HepG2 (cell line): ENCODE measurements around the gene VARS1. TPM values are rescaled to one million over a fixed set of nuclear protein-coding genes. Genes with fewer than 3 reads are reported as not detected.

Source experiments
- ATAC-seq: fragments of 200-7000 bp; cut with Tn5 transposase; 3 replicates; pipeline ENCODE4 v1.9.1; 2020; ENCODE audit warnings: mild to moderate bottlenecking, moderate library complexity
- BruUV-seq: library from RNA; stranded (reverse); fragments of 400-500 nt; replicated peaks from 2 replicates; lab custom pipeline; 2021; lab: Mats Ljungman, UMichigan
- CTCF ChIA-PET: fragments of 300-600 bp; formaldehyde crosslinking; extraction: SDS; loops from one replicate; lab custom pipeline; 2021; ENCODE audit warnings: low total read pairs, inconsistent platforms, low intra/inter-chr PET ratio; lab: Yijun Ruan, JAX
- POLR2A ChIA-PET: fragments of 350-600 bp; sonication (Branson Sonifier 250); formaldehyde crosslinking; loops from one replicate; lab custom pipeline; 2020; ENCODE audit warnings: antibody characterized with exemption, inconsistent platforms; lab: Yijun Ruan, JAX
- DNase-seq: peaks from one replicate; pipeline ENCODE4 v3.0.0-alpha.2; 2015; ENCODE audit warnings: low spot score
- FAIRE-seq: peaks from 3 replicates; lab custom pipeline; 2011; peaks lifted over from hg19 to GRCh38; lab: Jason Lieb, UNC
- H2AFZ ChIP-seq: one replicate; pipeline ENCODE4 v1.6.1; 2011; ENCODE audit warnings: low read length, inconsistent platforms
- H3K27ac ChIP-seq: fragments of 300-600 bp; 3 replicates; pipeline ENCODE4 v1.8.0; 2011; ENCODE audit warnings: mixed run types, mild to moderate bottlenecking, mixed read lengths, low read length, inconsistent platforms; ENCODE audit not compliant: insufficient read depth; ENCODE audit errors: extremely low read length
- H3K27me3 ChIP-seq, 2 experiments: fragments of 200-600 bp in 1 of 2; 2 replicates in 1 of 2; 3 replicates in 1 of 2; pipeline versions ENCODE4 v1.6.0 to v1.8.0; 2011; ENCODE audit warnings: low read length in 2 of 2, mild to moderate bottlenecking in 2 of 2, moderate library complexity in 2 of 2, inconsistent platforms in 1 of 2; ENCODE audit not compliant: insufficient read depth in 2 of 2, control insufficient read depth in 1 of 2
- H3K36me3 ChIP-seq, 2 experiments: fragments of 200-600 bp in 1 of 2; replicated peaks in 1 of 2; 2 replicates in 1 of 2; 3 replicates in 1 of 2; pipeline versions ENCODE4 v1.5.1 to v1.8.0; 2011; ENCODE audit warnings: low read length in 2 of 2, inconsistent platforms in 1 of 2; ENCODE audit not compliant: insufficient read depth in 2 of 2, control insufficient read depth in 1 of 2
- H3K4me1 ChIP-seq: 2 replicates; pipeline ENCODE4 v1.5.1; 2012; ENCODE audit warnings: low read length, inconsistent platforms; ENCODE audit not compliant: insufficient read depth
- H3K4me2 ChIP-seq: 2 replicates; pipeline ENCODE4 v1.6.0; 2011; ENCODE audit warnings: low read depth, low read length, inconsistent platforms
- H3K4me3 ChIP-seq, 3 experiments: fragments of 200-600 bp in 1 of 3; sonication (generic), shearing (Covaris generic) in 1 of 3; replicated peaks in 1 of 3; 2 replicates each; pipeline ENCODE4 v1.5.1; 2011 to 2016; ENCODE audit warnings: low read length in 3 of 3, inconsistent platforms in 2 of 3, low read depth in 2 of 3, mild to moderate bottlenecking in 2 of 3, control low read depth in 1 of 3, mixed read lengths in 1 of 3; ENCODE audit not compliant: insufficient read depth in 1 of 3
- H3K79me2 ChIP-seq: one replicate; pipeline ENCODE4 v1.6.1; 2011; ENCODE audit warnings: low read length, inconsistent platforms; ENCODE audit not compliant: insufficient read depth
- H3K9ac ChIP-seq: 2 replicates; pipeline ENCODE4 v1.6.0; 2011; ENCODE audit warnings: mild to moderate bottlenecking, low read depth, low read length, inconsistent platforms; ENCODE audit not compliant: insufficient read depth
- H3K9me3 ChIP-seq: 2 replicates; pipeline ENCODE4 v1.5.1; 2012; ENCODE audit warnings: mild to moderate bottlenecking, low read length
- H4K20me1 ChIP-seq: 2 replicates; pipeline ENCODE4 v1.6.0; 2011; ENCODE audit warnings: inconsistent platforms, mild to moderate bottlenecking, low read length, moderate library complexity; ENCODE audit not compliant: insufficient read depth
- AKAP8 ChIP-seq: sonication (generic); formaldehyde crosslinking; IDR thresholded peaks from 2 replicates; pipeline ENCODE4 v1.5.1; 2020; ENCODE audit warnings: mild to moderate bottlenecking, missing genetic modification reagents
- BRCA1 ChIP-seq: sonication (generic); formaldehyde crosslinking; IDR thresholded peaks from 2 replicates; pipeline ENCODE4 v1.4.0; 2020; ENCODE audit warnings: missing genetic modification reagents
- PRMT3 ChIP-seq: sonication (generic); formaldehyde crosslinking; IDR thresholded peaks from 2 replicates; pipeline ENCODE4 v1.8.1; 2022; ENCODE audit warnings: low read depth, mild to moderate bottlenecking, moderate library complexity, missing genetic modification reagents, borderline replicate concordance
- RFX3 ChIP-seq: IDR thresholded peaks from 2 replicates; pipeline ENCODE4 v1.6.1; 2016; ENCODE audit warnings: missing biosample characterization, missing genetic modification reagents
- ZNF768 ChIP-seq: sonication (generic); formaldehyde crosslinking; IDR thresholded peaks from 2 replicates; pipeline ENCODE4 v1.4.0; 2020; ENCODE audit warnings: missing genetic modification reagents
- ZNF776 ChIP-seq: sonication (generic); formaldehyde crosslinking; IDR thresholded peaks from 2 replicates; pipeline ENCODE4 v1.4.0; 2020; ENCODE audit warnings: mild to moderate bottlenecking, missing genetic modification reagents
- ZSCAN9 ChIP-seq: IDR thresholded peaks from 2 replicates; pipeline ENCODE4 v1.6.1; 2016; ENCODE audit warnings: borderline replicate concordance
- WGBS: methylation state at CpG from one replicate; pipeline ENCODE4 v1.1.6; 2017; ENCODE audit warnings: low lambda C conversion rate; 5-methylcytosine and 5-hydroxymethylcytosine counted together
- in situ Hi-C: cut with HindIII; loops from 2 replicates; pipeline ENCODE4 v1.10.0; 2017; ENCODE audit warnings: low pct_unique_long_range_greater_than_20kb; ENCODE audit not compliant: extremely low pct_ligation_motif_present
- intact Hi-C: fragments of 100-400 bp; cut with micrococcal nuclease; formaldehyde crosslinking; loops from one replicate; pipeline ENCODE4 v1.10.0; 2022; ENCODE audit not compliant: unreplicated experiment
- polyA plus RNA-seq, 8 experiments: library from polyadenylated mRNA; depleted of rRNA in 3 of 8; stranded (reverse) in 7 of 8; unstranded in 1 of 8; fragments of >200 nt; fragmentation: Illumina TruSeq in 4 of 8; extraction: Trizol in 4 of 8; gene quantifications; 2 replicates each; pipeline versions ENCODE4 v1.2.1 to v1.2.3, GENCODE V29; 2011 to 2016; ENCODE audit warnings: low read depth in 4 of 8, missing spikeins in 1 of 8, mixed read lengths in 1 of 8; ENCODE audit not compliant: insufficient read depth in 1 of 8
- total RNA-seq, 5 experiments: library from RNA; depleted of rRNA; stranded (reverse); fragments of >200 nt; fragmentation: Illumina TruSeq; extraction: Trizol; gene quantifications; 2 replicates each; pipeline ENCODE4 v1.2.3, GENCODE V29; 2016; ENCODE audit warnings: low read depth in 1 of 5
- TF ChIP-seq, protein P1 (sequence below): sonication (generic); formaldehyde crosslinking; IDR thresholded peaks from 2 replicates; pipeline ENCODE4 v1.5.0; 2020; ENCODE audit warnings: missing genetic modification reagents, mild to moderate bottlenecking, borderline replicate concordance
- TF ChIP-seq, protein P2 (sequence below): sonication (generic); formaldehyde crosslinking; IDR thresholded peaks from 2 replicates; pipeline ENCODE4 v1.4.0; 2020; ENCODE audit warnings: missing genetic modification reagents

VARS1 gene
- total and polyA plus RNA-seq, 2 of the 13 experiments (the other 11 are each of a cell fraction or from before 2014, with no cell fraction given): 14.7 to 56.1 TPM

DNA sequence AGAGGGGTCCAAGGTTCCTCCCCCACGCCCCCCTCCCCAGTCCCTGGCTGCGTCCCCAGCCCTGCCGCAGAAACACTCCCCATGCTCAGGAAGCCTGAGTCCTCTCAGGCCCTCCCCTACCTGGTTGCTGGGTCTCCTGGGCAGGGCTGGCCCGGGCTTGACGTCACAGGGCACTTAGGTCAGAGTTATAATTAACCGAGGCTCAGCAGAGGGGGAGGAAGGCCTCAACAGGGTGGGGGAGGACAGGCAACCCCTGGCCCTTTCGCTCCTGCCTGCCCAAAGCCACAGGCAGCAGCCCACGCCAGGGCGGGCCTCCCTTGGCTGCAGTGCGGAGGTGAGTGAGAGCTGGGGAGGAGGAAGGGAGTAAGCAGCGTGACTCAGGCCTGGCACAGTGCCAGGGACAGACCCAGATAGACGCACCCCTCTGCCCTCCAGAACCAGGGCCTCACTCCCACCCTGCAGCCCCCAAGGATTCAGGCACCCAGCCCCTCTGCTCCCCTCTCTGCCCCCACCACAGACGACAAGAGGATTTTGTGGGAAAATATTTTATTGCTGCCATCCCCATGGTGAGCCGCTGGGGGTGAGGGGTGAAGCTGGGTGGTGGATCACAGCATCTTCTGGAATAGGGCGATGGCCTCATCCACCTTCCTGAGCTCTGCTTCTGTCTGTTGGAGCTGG is 18.4 kb downstream of the VARS1 start, which contains the start of gene VWA7 (continued):
- TF ChIP-seq ZNF776 (CRISPR knock-in tag) (no peak), BRCA1 (CRISPR knock-in tag) (no peak)
- TF ChIP-seq, protein P1, sequence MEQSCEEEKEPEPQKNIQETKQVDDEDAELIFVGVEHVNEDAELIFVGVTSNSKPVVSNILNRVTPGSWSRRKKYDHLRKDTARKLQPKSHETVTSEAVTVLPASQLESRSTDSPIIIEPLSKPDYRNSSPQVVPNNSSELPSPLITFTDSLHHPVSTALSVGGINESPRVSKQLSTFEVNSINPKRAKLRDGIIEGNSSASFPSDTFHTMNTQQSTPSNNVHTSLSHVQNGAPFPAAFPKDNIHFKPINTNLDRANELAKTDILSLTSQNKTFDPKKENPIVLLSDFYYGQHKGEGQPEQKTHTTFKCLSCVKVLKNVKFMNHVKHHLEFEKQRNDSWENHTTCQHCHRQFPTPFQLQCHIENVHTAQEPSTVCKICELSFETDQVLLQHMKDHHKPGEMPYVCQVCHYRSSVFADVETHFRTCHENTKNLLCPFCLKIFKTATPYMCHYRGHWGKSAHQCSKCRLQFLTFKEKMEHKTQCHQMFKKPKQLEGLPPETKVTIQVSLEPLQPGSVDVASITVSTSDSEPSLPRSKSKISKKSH (CRISPR knock-in tag): no peak

DNA sequence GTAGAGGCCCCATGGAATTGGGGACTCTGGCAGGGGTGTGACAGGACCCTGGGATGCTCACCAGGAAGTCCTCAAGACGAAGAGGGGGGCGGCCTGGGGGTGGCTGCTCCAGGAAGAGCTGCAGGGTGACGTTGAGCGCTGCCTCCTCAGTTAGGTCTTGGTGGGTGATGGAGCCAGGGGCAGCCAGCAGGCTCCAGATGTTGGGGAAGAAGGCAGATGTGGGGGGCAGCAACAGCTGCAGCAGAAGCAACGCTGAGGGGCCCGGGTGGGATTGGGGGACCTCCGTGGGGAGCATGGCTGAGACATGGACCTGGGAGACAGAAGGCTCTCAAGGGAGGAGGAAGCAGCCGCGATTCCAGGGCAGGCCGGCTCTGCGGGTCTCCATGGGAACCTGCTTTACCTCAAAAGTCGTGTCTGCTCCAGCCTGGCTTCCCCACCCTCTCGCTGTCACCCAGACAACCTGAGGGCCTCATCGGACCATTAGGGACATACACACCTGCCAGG is 19.0 kb downstream of the VARS1 start:
- FAIRE-seq (no peak), ATAC-seq (peak; percentile 18), DNase-seq (no peak)
- Histone ChIP-seq H3K27ac (peak overlapping the region; percentile 70), H3K9ac (peak overlapping the region; percentile 62), H3K4me2 (peak overlapping the region; percentile 88), H3K27me3 (no peaks in the 10 kb centered on the region), H3K9me3 (no peaks in the 10 kb centered on the region), H3K79me2 (no peaks in the 10 kb centered on the region), H3K4me1 (peaks cover 57% of the 10 kb centered on the region), H4K20me1 (no peaks in the 10 kb centered on the region), H3K4me3 (peak overlapping the region; percentile 45 to 72 (median 48)), H2AFZ (no peak overlapping the region), H3K36me3 (peaks cover 19 to 21% of the 10 kb centered on the region in 2 experiments; a peak in 4 of 5 replicates)
- BruUV-seq: no TSS peak
- in situ Hi-C loops (no loop called here), intact Hi-C loops (loop anchor here (10.0 kb wide), 1 partner anchor 148 kb away; the partner anchor contains the start of gene C2)
- TF ChIP-seq, protein P2, sequence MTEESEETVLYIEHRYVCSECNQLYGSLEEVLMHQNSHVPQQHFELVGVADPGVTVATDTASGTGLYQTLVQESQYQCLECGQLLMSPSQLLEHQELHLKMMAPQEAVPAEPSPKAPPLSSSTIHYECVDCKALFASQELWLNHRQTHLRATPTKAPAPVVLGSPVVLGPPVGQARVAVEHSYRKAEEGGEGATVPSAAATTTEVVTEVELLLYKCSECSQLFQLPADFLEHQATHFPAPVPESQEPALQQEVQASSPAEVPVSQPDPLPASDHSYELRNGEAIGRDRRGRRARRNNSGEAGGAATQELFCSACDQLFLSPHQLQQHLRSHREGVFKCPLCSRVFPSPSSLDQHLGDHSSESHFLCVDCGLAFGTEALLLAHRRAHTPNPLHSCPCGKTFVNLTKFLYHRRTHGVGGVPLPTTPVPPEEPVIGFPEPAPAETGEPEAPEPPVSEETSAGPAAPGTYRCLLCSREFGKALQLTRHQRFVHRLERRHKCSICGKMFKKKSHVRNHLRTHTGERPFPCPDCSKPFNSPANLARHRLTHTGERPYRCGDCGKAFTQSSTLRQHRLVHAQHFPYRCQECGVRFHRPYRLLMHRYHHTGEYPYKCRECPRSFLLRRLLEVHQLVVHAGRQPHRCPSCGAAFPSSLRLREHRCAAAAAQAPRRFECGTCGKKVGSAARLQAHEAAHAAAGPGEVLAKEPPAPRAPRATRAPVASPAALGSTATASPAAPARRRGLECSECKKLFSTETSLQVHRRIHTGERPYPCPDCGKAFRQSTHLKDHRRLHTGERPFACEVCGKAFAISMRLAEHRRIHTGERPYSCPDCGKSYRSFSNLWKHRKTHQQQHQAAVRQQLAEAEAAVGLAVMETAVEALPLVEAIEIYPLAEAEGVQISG (CRISPR knock-in tag): no peak
- TF ChIP-seq AKAP8 (CRISPR knock-in tag) (peak; percentile 8; the same call in 1 of the 2 replicates), PRMT3 (peak; percentile 46; the same call in 1 of the 2 replicates), ZSCAN9 (CRISPR knock-in tag) (no peak), RFX3 (peak; percentile 60; the same call in 1 of the 2 replicates), ZNF768 (CRISPR knock-in tag) (peak; percentile 0; the same call in 1 of the 2 replicates)
- CTCF ChIA-PET: no interaction called here
- 20% methylated on average over 12 of the region's 14 CpGs for WGBS
- POLR2A ChIA-PET: interaction anchor here (1.3 to 9.0 kb wide), 12 partner anchors 10 to 119 kb away, joined by 3 to 279 read pairs (median 16); partner anchors contain the start of genes CLIC1, DDAH2, HSPA1A and HSPA1B
